ENCODE data around the gene KDM4B.

The KDM4B gene

GRCh38 chr19:5012688-5013457, 44.0 kb downstream of the KDM4B start:
- DNase-seq (ENCODE audit: low read depth in 2 of 2): no peak

GRCh38 chr19:5013761-5014160, 44.8 kb downstream of the KDM4B start:
- no peak for DNase-seq (ENCODE audit: low read depth in 2 of 2)

GRCh38 chr19:5014941-5015340, 46.0 kb downstream of the KDM4B start:
- DNase-seq (ENCODE audit: low read depth in 2 of 2): no peak

GRCh38 chr19:5016268-5016667, 47.4 kb downstream of the KDM4B start:
- no peak for DNase-seq (ENCODE audit: low read depth in 2 of 2)

- DNase-seq (ENCODE audit: low read depth in 2 of 2): no peak
Measured at GRCh38 chr19:5016781-5017180, 47.9 kb downstream of the KDM4B start.

- DNase-seq (ENCODE audit: low read depth in 2 of 2): no peak
Measured at GRCh38 chr19:5017235-5017634, 48.3 kb downstream of the KDM4B start.

- DNase-seq (ENCODE audit: low read depth in 2 of 2): no peak
Measured at GRCh38 chr19:5018224-5019015, 49.5 kb downstream of the KDM4B start.

- DNase-seq (ENCODE audit: low read depth in 2 of 2): no peak
Measured at GRCh38 chr19:5020368-5020767, 51.5 kb downstream of the KDM4B start.

GRCh38 chr19:5021046-5021445, 52.1 kb downstream of the KDM4B start:
- no peak for DNase-seq (ENCODE audit: low read depth in 2 of 2)

GRCh38 chr19:5022066-5022860, 53.4 kb downstream of the KDM4B start:
- DNase-seq (ENCODE audit: low read depth in 2 of 2): no peak

GRCh38 chr19:5023128-5023571, 54.2 kb downstream of the KDM4B start:
- DNase-seq (ENCODE audit: low read depth in 2 of 2): no peak

GRCh38 chr19:5024282-5024681, 55.4 kb downstream of the KDM4B start:
- no peak for DNase-seq (ENCODE audit: low read depth in 2 of 2)

GRCh38 chr19:5025027-5025426, 56.1 kb downstream of the KDM4B start:
- DNase-seq (ENCODE audit: low read depth in 2 of 2): no peak

- DNase-seq (ENCODE audit: low read depth in 2 of 2): no peak
Measured at GRCh38 chr19:5026706-5027273, 57.9 kb downstream of the KDM4B start.

- no peak for DNase-seq (ENCODE audit: low read depth in 2 of 2)
Measured at GRCh38 chr19:5028229-5028886, 59.4 kb downstream of the KDM4B start.

GRCh38 chr19:5029596-5029995, 60.7 kb downstream of the KDM4B start:
- peak; percentile 40 to 67 for DNase-seq (ENCODE audit: low read depth in 2 of 2)

- DNase-seq (ENCODE audit: low read depth in 2 of 2): no peak
Measured at GRCh38 chr19:5030136-5030820, 61.4 kb downstream of the KDM4B start.

GRCh38 chr19:5030822-5031221, 61.9 kb downstream of the KDM4B start:
- no peak for DNase-seq (ENCODE audit: low read depth in 2 of 2)

- DNase-seq (ENCODE audit: low read depth in 2 of 2): peak; percentile 67 to 84
Measured at GRCh38 chr19:5031231-5032100, 62.6 kb downstream of the KDM4B start.

All from stimulated activated CD4-positive, alpha-beta T cell treated with anti-CD3 and anti-CD28 coated beads, Interleukin-12 subunit alpha, Interleukin-12 subunit beta, amount 100 ng/mL, for 24 hours (primary cell).